Measurements from ENCODE around the gene H3-3A. TPM values are rescaled to one million over a fixed set of nuclear protein-coding genes. Genes with fewer than 3 reads are reported as not detected.
A peak's percentile ranks its signal among the peaks of the same experiment; 100 is the strongest.
"Not testable (repeated sequence)": the region's sequence is repeated elsewhere in the genome, so short reads cannot be mapped to it uniquely, and the experiment has no call there.

Gene H3-3A
- total RNA-seq, 1 donor from 2014 or later = 214 TPM

DNA sequence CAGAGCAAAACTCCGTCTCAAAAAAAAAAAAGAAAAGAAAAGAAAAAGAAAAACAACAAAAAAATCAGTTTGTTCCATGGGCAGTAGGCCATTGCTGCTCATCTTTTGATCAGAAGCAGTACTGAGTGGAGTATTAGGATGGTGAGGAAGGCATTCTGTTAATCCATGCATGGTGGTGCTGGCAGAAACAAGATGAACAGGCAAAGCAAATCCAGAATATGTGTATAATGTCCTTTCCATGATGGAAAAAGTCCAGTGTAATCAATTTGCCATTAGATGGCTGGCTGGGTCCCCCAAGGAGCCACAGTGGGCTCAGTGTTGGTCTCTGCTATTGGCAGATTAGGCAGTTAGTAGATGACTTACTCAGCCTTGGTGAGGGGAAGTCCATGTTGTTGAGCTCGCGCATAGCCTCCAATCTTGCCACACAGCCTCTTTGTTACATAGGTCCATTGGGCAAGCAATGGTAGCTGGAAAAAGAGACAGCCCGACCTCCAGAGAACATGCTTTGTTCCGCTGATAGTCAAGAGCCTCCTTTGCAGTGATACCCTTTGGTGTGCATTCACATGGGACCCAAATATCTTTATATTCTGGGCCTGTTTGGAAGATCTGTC is 23.3 kb downstream of the H3-3A start:
- Histone ChIP-seq H3K4me3 (no peak overlapping the region), H3K4me1 (peaks cover 4 to 11% of the 10 kb centered on the region in 2 donors), H3K36me3 (no peaks in the 10 kb centered on the region), H3K27ac (no peak overlapping the region), H3K9me3 (no peaks in the 10 kb centered on the region), H3K27me3 (no peaks in the 10 kb centered on the region)
- TF ChIP-seq, protein P1, sequence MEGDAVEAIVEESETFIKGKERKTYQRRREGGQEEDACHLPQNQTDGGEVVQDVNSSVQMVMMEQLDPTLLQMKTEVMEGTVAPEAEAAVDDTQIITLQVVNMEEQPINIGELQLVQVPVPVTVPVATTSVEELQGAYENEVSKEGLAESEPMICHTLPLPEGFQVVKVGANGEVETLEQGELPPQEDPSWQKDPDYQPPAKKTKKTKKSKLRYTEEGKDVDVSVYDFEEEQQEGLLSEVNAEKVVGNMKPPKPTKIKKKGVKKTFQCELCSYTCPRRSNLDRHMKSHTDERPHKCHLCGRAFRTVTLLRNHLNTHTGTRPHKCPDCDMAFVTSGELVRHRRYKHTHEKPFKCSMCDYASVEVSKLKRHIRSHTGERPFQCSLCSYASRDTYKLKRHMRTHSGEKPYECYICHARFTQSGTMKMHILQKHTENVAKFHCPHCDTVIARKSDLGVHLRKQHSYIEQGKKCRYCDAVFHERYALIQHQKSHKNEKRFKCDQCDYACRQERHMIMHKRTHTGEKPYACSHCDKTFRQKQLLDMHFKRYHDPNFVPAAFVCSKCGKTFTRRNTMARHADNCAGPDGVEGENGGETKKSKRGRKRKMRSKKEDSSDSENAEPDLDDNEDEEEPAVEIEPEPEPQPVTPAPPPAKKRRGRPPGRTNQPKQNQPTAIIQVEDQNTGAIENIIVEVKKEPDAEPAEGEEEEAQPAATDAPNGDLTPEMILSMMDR (IDR thresholded peaks at IDR 0.05) = no peak
- no peak for DNase-seq (ENCODE audit: low spot score in 2 of 2)
- intact Hi-C loops (cut with DNase I) = no loop called here

DNA sequence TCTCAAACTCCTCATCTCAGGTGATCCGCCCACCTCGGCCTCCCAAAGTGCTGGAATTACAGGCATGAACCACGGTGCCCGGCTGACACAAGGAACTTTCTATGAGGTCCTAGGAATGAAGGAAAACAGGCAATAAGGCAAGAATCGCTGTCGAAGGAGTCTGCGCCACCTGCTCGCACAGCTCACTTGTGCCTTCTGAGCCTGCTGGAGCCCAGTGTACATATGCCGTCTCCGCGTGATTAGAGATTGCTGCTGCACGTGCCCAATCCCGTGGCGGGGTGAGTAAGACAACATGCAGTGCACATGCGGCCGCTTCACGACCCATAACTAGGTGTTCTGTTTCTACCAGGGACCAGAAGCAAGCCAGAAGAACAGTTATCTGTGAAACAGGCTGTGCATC is 24.3 kb downstream of the H3-3A start:
- TF ChIP-seq, protein P1 (IDR thresholded peaks at IDR 0.05) = no peak
- no peak for DNase-seq (ENCODE audit: low spot score in 2 of 2)
- Histone ChIP-seq H3K4me3 (no peak overlapping the region), H3K9me3 (no peaks in the 10 kb centered on the region), H3K27ac (no peak overlapping the region), H3K27me3 (no peaks in the 10 kb centered on the region), H3K4me1 (peaks cover 4 to 11% of the 10 kb centered on the region in 2 donors), H3K36me3 (no peaks in the 10 kb centered on the region)
- intact Hi-C loops (cut with DNase I) = no loop called here

DNA sequence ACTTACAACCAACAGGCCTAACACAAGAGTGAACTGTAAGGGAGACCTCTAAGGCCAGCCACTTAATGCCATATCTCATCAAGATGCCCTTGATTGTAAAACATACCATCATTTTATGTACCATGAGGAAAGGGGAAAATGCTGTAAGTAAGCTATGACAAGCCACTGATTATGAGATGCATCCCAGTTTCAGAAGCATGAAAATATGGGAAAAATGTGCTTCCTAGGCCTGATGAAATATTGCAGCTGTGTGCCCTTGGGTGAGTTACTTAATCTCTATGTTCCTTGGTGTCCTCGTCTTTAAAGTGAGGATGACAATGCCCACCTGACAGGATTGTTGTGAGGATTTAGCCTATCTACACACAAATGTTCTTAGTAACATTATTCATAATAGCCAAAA is 28.9 kb downstream of the H3-3A start:
- intact Hi-C loops (cut with DNase I) = no loop called here
- H3K36me3 ChIP-seq = no peaks in the 10 kb centered on the region
- TF ChIP-seq, protein P1 (IDR thresholded peaks at IDR 0.05) = no peak
- H3K27ac ChIP-seq = no peak overlapping the region
- no peaks in the 10 kb centered on the region for H3K4me1 ChIP-seq
- no peaks in the 10 kb centered on the region for H3K9me3 ChIP-seq
- no peak for DNase-seq (ENCODE audit: low spot score in 2 of 2)
- H3K27me3 ChIP-seq = no peaks in the 10 kb centered on the region
- H3K4me3 ChIP-seq = no peak overlapping the region

DNA sequence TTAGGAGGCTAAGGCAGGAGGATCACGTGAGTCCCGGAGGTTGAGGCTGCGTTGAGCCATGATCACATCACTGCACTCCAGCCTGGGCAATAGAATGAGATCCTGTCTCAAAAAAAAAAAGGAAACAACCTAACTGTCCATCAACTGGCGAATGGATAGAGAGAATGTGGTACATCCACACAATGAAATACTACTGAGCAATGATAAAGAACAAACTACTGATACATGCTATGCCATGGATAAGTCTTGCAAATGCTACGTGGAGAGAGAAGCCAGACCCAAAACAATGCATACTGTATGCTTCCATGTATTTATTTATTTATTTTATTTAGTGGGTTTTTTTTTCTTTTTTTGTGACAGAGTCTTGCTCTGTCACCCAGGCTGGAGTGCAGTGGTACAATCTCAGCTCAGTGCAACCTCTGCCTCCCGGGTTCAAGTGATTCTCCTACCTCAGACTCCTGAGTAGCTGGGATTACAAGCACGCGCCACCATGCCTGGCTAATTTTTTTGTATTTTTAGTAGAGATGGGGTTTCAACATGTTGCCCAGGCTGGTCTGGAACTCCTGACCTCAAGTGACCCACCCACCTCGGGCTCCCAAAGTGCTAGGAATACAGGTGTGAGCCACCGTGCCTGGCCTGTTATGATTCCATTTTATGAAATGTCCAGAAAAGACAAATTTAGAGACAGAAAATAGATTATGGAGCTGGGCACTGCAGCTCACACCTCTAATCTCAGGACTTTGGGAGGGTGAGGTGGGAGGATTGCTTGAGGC is 29.7 kb downstream of the H3-3A start:
- H3K4me1 ChIP-seq; H3K27ac ChIP-seq; H3K27me3 ChIP-seq; H3K36me3 ChIP-seq; intact Hi-C loops (cut with DNase I); H3K4me3 ChIP-seq; H3K9me3 ChIP-seq: not testable (repeated sequence)
- DNase-seq (ENCODE audit: low spot score in 2 of 2) = peak in 1 of 2 donors; percentile 3

DNA sequence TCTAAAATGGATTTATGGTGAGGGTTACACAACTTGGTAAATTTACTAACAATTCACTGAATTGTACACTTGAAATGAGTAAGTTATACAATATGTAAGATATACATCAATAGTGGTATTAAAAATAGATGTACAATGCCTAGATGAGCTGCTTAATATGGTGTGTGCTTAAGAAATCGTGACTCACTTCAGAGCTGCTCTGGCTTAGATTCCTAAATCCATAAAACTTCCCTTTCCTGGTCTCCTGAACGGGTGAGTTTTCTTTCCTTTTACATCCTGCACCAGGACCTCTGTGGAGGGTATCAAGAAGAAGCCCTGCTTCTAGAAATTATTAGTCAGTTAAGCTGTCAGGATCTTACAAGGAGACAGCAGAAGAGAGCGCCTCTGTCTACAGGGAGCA is 30.4 kb downstream of the H3-3A start:
- H3K4me3 ChIP-seq = no peak overlapping the region
- intact Hi-C loops (cut with DNase I) = no loop called here
- H3K36me3 ChIP-seq = no peaks in the 10 kb centered on the region
- no peaks in the 10 kb centered on the region for H3K27me3 ChIP-seq
- DNase-seq (ENCODE audit: low spot score in 2 of 2) = no peak
- TF ChIP-seq, protein P1 (IDR thresholded peaks at IDR 0.05) = no peak
- H3K27ac ChIP-seq = no peak overlapping the region
- no peaks in the 10 kb centered on the region for H3K9me3 ChIP-seq
- no peaks in the 10 kb centered on the region for H3K4me1 ChIP-seq

DNA sequence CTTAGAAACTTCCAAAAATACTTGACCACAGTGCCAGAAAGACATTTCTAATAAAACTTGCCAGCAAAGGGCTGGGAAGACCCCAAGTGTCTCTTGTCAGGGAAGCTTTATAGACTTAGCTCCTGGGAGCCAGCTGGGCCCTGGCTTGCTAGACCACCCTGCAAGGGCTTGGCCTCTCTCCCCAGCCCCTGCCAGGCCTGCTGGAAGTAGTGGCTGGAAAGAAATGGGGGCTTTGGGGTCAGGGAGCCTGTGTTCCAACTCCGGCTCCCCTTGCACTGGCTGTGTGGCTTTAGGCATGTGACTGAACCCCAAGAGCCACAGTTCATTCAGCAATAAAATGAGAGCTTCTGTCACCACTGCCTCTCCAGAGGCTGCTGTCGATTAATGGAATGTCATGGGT is 31.1 kb downstream of the H3-3A start:
- Histone ChIP-seq H3K4me1 (no peaks in the 10 kb centered on the region), H3K27me3 (no peaks in the 10 kb centered on the region), H3K36me3 (no peaks in the 10 kb centered on the region), H3K27ac (no peak overlapping the region), H3K9me3 (no peaks in the 10 kb centered on the region), H3K4me3 (no peak overlapping the region)
- intact Hi-C loops (cut with DNase I) = no loop called here
- DNase-seq (ENCODE audit: low spot score in 2 of 2) = peak in 1 of 2 donors; percentile 51
- TF ChIP-seq, protein P1 (IDR thresholded peaks at IDR 0.05) = no peak
